ENCODE results near the gene BCAR3. TPM values are rescaled to one million over a fixed set of nuclear protein-coding genes. Genes with fewer than 3 reads are reported as not detected.

Gene BCAR3
- total RNA-seq, 2 donors from 2014 or later = 22.9 to 52.8 TPM

- Histone ChIP-seq H3K4me3 (no peak overlapping the region), H3K36me3 (no peaks in the 10 kb centered on the region), H3K9me3 (no peaks in the 10 kb centered on the region), H3K27ac (peak overlapping the region; percentile 4 to 46), H3K27me3 (replicated peaks; ENCODE audit: insufficient read depth) (no peaks in the 10 kb centered on the region), H3K4me1 (replicated peaks) (peaks cover 6% of the 10 kb centered on the region)
- intact Hi-C loops (cut with DNase I) = no loop called here
- peak; percentile 47 for DNase-seq (ENCODE audit: low spot score)
- WGBS = 41% methylated on average over 5 of the region's 5 CpGs
- TF ChIP-seq POLR2AphosphoS5 (IDR thresholded peaks at IDR 0.05) (peak; percentile 33), CTCF (IDR thresholded peaks at IDR 0.05) (no peak), POLR2A (IDR thresholded peaks at IDR 0.05) (no peak)
These were observed 101.7 kb downstream of the BCAR3 start for GRCh38 chr1:93579891-93580290.

GRCh38 chr1:93578911-93579825, 102.5 kb downstream of the BCAR3 start:
- H3K4me1 ChIP-seq (replicated peaks) = peaks cover 6% of the 10 kb centered on the region
- DNase-seq (ENCODE audit: low spot score) = no peak
- no peak overlapping the region for H3K4me3 ChIP-seq
- no peak for TF ChIP-seq CTCF (IDR thresholded peaks at IDR 0.05)
- WGBS = 83% methylated on average over 11 of the region's 11 CpGs
- no peaks in the 10 kb centered on the region for H3K9me3 ChIP-seq
- intact Hi-C loops (cut with DNase I) = no loop called here
- peak overlapping the region; percentile 4 to 46 for H3K27ac ChIP-seq
- H3K27me3 ChIP-seq (replicated peaks; ENCODE audit: insufficient read depth) = no peaks in the 10 kb centered on the region
- no peaks in the 10 kb centered on the region for H3K36me3 ChIP-seq

GRCh38 chr1:93578433-93578830, 103.2 kb downstream of the BCAR3 start:
- Histone ChIP-seq H3K4me3 (no peak overlapping the region), H3K9me3 (no peaks in the 10 kb centered on the region), H3K4me1 (replicated peaks) (no peaks in the 10 kb centered on the region), H3K27ac (no peak overlapping the region), H3K27me3 (replicated peaks; ENCODE audit: insufficient read depth) (no peaks in the 10 kb centered on the region), H3K36me3 (no peaks in the 10 kb centered on the region)
- TF ChIP-seq POLR2AphosphoS5 (IDR thresholded peaks at IDR 0.05) (no peak), POLR2A (IDR thresholded peaks at IDR 0.05) (no peak), CTCF (IDR thresholded peaks at IDR 0.05) (no peak)
- DNase-seq (ENCODE audit: low spot score) = no peak
- 94% methylated on average over 6 of the region's 6 CpGs for WGBS
- intact Hi-C loops (cut with DNase I) = no loop called here

GRCh38 chr1:93577536-93578432, 103.9 kb downstream of the BCAR3 start:
- H3K9me3 ChIP-seq = no peaks in the 10 kb centered on the region
- TF ChIP-seq POLR2AphosphoS5 (IDR thresholded peaks at IDR 0.05) (no peak), POLR2A (IDR thresholded peaks at IDR 0.05) (no peak), CTCF (IDR thresholded peaks at IDR 0.05) (no peak)
- H3K4me1 ChIP-seq (replicated peaks) = no peaks in the 10 kb centered on the region
- H3K36me3 ChIP-seq = no peaks in the 10 kb centered on the region
- WGBS = 66% methylated on average over 17 of the region's 18 CpGs
- no peak overlapping the region for H3K4me3 ChIP-seq
- no peak for DNase-seq (ENCODE audit: low spot score)
- no peaks in the 10 kb centered on the region for H3K27me3 ChIP-seq (replicated peaks; ENCODE audit: insufficient read depth)
- no peak overlapping the region for H3K27ac ChIP-seq
- intact Hi-C loops (cut with DNase I) = no loop called here

All from prostate gland (tissue), 2 donors.